Muscle of back (tissue), 11 donors: ENCODE data around the gene KRT16. TPM values are rescaled to one million over a fixed set of nuclear protein-coding genes. Genes with fewer than 3 reads are reported as not detected.
"Not testable (repeated sequence)": the region's sequence is repeated elsewhere in the genome, so short reads cannot be mapped to it uniquely, and the experiment has no call there.

ENCODE experiments used
- DNase-seq, 3 donors: peaks; one replicate each; pipeline versions ENCODE4 v3.0.0 to v3.0.0-alpha.2; 2013
- polyA plus RNA-seq, 10 donors: library from polyadenylated mRNA; unstranded; fragments of 120-200 nt; gene quantifications; one replicate each; pipeline ENCODE4 v1.2.1, GENCODE V29; 2013; ENCODE audit not compliant: insufficient read length in 10 of 10

KRT16 gene
- polyA plus RNA-seq, 10 donors: 0.84 to 2.3 TPM; not detected in 8

GRCh38 chr17:41648411-41649195 lies 36.0 kb upstream of the KRT16 start:
- DNase-seq: peak; percentile 78 to 93 (median 85)

- peak; percentile 68 to 91 (median 81) for DNase-seq
Observed at GRCh38 chr17:41647940-41648410, 35.4 kb upstream of the KRT16 start.

DNA sequence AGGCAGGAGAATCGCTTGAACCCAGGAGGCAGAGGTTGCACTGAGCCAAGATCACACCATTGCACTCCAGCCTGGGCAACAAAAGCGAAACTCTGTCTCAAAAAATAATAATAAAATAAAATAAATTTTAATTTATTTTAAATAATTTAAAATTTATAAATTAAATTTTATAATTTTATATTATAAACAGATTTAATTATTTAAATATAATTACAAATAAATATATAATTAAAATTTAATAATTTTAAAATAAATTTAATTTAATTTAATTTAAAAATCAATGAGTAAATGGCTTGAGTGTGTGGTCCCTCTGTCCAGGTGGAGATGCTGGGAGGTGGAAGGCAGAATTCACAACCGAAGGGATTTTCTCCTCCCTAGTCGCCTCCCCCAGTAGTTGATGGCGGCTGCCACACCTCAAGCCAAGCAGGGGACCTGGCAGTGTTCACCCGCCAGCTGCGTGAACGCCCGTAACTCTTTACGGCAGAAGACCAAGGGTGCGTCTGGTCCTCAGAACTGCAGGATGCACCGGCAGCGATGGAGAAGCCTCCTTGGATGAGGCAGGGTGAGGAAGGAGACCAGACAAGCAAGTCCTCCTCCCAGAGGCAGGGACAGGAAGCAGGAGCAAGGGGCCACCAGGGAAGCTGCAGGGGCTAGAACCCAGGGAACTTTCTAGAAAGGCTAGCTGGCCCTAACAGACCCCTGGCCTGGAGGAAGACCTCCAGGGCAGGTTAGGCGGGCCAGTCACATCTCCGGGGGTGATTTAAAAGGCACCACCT lies 34.7 kb upstream of the KRT16 start:
- DNase-seq: no peak

GRCh38 chr17:41642252-41643156 lies 29.9 kb upstream of the KRT16 start:
- no peak for DNase-seq

GRCh38 chr17:41640596-41640995 lies 28.0 kb upstream of the KRT16 start:
- not testable (repeated sequence) for DNase-seq

- no peak for DNase-seq
Observed at GRCh38 chr17:41639492-41640473, 27.2 kb upstream of the KRT16 start.

DNA sequence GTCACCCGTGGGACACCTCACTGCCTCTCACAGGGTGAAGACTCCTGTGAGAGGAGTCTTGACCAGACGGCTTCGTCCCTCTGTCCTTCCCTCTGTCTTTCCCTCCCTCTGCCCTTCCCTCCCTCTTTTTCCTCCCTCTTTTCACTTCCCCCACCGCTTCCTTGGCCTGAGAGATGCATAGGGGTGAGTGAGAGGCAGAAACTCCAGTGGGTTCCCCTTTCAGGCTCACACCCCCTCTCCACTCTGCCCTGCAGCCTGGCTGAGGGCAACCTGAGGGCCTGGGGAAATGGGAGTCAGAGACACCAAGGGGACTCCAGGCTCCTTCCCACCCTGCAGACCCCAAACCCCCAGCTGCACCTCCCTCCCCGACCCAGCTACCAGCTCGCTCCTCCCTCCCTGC lies 26.4 kb upstream of the KRT16 start:
- DNase-seq: no peak

GRCh38 chr17:41638194-41638593 lies 25.6 kb upstream of the KRT16 start:
- DNase-seq: no peak

DNA sequence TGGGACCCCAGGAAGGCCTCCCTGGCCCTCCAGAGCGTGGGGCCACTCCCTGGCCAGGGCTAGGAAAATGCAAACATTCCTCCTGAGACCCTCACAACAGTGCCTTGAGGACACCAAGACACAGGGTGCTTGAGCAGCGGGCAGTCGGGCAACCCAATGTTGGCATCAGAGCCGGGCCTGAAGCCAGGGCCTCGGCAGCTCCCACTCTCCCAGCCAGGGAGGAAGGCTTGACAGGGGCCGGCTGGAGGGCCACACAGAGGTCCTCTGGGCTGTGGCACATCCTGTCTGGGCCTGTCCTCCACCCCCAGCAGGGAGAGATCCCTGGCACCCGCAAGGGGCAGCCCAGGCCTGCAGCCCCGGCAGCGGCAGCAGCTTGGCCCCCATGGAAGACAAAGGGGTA lies 24.1 kb upstream of the KRT16 start:
- DNase-seq: no peak

GRCh38 chr17:41635121-41636097 lies 22.8 kb upstream of the KRT16 start:
- peak; percentile 33 to 81 (median 49) for DNase-seq

DNA sequence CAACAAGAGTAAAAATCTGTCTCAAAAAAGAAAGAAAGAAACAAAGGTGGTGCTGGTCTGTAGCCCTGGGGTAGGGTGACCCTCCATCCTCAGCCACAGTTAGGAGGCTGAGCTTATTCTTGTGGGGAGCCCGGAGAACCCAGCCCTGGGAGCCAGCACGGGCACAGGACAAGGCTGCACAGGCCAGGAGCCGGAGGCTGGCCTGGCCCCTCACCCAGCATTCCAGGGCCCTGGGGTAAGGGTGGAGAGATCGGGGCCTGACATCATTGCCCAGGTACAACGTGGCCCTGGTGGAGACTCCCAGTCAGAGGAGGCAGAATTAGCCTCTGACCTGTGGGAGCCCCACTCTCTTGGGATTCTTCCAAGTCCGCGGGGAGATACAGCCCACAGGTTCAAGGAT lies 22.1 kb upstream of the KRT16 start:
- DNase-seq: no peak

GRCh38 chr17:41633556-41634199 lies 21.1 kb upstream of the KRT16 start:
- no peak for DNase-seq

- DNase-seq: no peak
Observed at GRCh38 chr17:41632482-41633105, 20.0 kb upstream of the KRT16 start.

DNA sequence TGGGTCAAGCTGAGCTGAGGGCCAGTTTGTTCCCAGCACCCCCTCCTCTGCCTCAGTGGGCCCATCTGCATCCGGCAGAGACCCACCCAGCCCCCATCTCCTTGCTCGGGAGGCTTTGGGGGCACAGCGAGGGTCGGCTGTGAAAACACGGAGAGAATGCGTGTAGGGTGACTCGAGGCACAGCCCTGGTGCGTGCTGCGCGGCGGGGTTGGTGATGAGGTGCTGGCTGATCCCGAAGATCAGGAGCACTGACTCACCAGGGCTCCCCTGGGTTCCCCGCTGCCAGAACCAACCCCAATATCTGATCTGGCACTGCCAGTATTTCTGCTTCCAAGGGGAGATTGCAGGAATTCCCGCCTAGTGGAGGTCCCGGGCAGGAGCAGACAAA lies 19.3 kb upstream of the KRT16 start:
- no peak for DNase-seq

DNA sequence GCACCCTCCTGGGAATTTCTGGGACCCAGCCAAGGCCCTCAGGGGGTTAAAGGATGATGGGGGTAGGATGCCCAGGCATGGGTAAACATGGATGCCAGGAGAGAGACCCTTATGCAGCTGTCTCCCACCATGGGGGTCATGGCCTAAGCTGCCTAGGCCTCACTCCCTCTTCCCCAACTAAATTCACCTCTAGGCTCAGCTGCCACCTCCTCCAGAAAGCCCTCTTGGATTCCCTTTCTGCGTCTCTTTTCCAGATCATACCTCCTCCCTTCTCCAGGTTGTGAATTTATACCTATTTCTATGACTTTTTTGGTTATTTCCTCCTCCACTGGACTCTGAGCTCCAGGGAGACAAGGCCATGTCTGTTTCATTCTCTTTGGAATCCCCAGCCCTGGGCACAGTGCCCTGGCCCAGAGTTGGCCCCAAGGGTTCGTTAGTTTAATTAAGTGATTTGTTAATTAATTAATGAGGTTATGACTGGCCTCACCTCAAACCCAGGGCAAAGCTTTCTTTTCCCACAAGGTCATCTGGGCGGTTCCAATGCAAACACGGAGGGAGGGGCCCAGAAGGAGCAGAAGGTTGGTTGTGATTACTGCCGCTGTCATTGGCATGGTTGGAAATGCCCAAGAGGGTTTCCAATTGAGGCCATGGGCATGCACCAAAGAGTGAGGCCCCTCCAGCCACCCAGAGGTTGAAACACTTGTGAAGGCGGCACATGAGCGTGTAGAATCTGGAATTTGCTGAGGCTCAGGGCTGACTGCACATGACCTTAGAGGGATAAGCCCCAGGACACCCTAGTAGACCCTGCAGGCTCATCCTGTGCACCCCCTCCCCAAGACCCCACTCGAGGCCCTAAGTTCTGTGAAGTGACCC lies 18.7 kb upstream of the KRT16 start:
- no peak for DNase-seq

GRCh38 chr17:41629826-41630670 lies 17.5 kb upstream of the KRT16 start:
- DNase-seq: no peak
